HepG2 (cell line): ENCODE data around the gene NOTUM. TPM values are rescaled to one million over a fixed set of nuclear protein-coding genes. Genes with fewer than 3 reads are reported as not detected.

Experiments
- ARHGAP35 ChIP-seq: sonication (generic); formaldehyde crosslinking; IDR thresholded peaks from 2 replicates; pipeline ENCODE4 v1.9.0; 2022; ENCODE audit warnings: mild to moderate bottlenecking, inconsistent platforms, moderate library complexity, missing genetic modification reagents, borderline replicate concordance
- PATZ1 ChIP-seq: sonication (generic); formaldehyde crosslinking; IDR thresholded peaks from 2 replicates; pipeline ENCODE4 v1.4.0; 2020; ENCODE audit warnings: missing genetic modification reagents
- SNAPC4 ChIP-seq: sonication (generic); formaldehyde crosslinking; IDR thresholded peaks from 2 replicates; pipeline ENCODE4 v1.4.0; 2020; ENCODE audit warnings: mild to moderate bottlenecking, missing genetic modification reagents
- TFDP1 ChIP-seq: IDR thresholded peaks from 2 replicates; pipeline ENCODE4 v1.6.1; 2016; ENCODE audit warnings: missing compliant biosample characterization, missing genetic modification reagents, borderline replicate concordance
- ZNF318 ChIP-seq: sonication (generic); formaldehyde crosslinking; IDR thresholded peaks from 2 replicates; pipeline ENCODE4 v1.4.0; 2020; ENCODE audit warnings: mild to moderate bottlenecking, missing genetic modification reagents
- ZNF44 ChIP-seq: sonication (generic); formaldehyde crosslinking; IDR thresholded peaks from 2 replicates; pipeline ENCODE4 v1.5.1; 2020; ENCODE audit warnings: mild to moderate bottlenecking, missing genetic modification reagents
- ZNF749 ChIP-seq: sonication (generic); formaldehyde crosslinking; IDR thresholded peaks from 2 replicates; pipeline ENCODE4 v1.8.0; 2022; ENCODE audit warnings: mild to moderate bottlenecking, missing genetic modification reagents, moderate library complexity, borderline replicate concordance
- ZSCAN5A ChIP-seq: sonication (generic); formaldehyde crosslinking; IDR thresholded peaks from 2 replicates; pipeline ENCODE4 v1.8.0; 2022; ENCODE audit warnings: mild to moderate bottlenecking, missing genetic modification reagents, borderline replicate concordance
- polyA plus RNA-seq, 8 experiments: library from polyadenylated mRNA; depleted of rRNA in 3 of 8; stranded (reverse) in 7 of 8; unstranded in 1 of 8; fragments of >200 nt; fragmentation: Illumina TruSeq in 4 of 8; extraction: Trizol in 4 of 8; gene quantifications; 2 replicates each; pipeline versions ENCODE4 v1.2.1 to v1.2.3, GENCODE V29; 2011 to 2016; ENCODE audit warnings: low read depth in 4 of 8, missing spikeins in 1 of 8, mixed read lengths in 1 of 8; ENCODE audit not compliant: insufficient read depth in 1 of 8
- total RNA-seq, 5 experiments: library from RNA; depleted of rRNA; stranded (reverse); fragments of >200 nt; fragmentation: Illumina TruSeq; extraction: Trizol; gene quantifications; 2 replicates each; pipeline ENCODE4 v1.2.3, GENCODE V29; 2016; ENCODE audit warnings: low read depth in 1 of 5

The NOTUM gene
- total and polyA plus RNA-seq, 2 of the 13 experiments (the other 11 are each of a cell fraction or from before 2014, with no cell fraction given) = 150 to 160 TPM

- no peak for TF ChIP-seq SNAPC4 (CRISPR knock-in tag)
- TF ChIP-seq ZSCAN5A (CRISPR knock-in tag) = no peak
- TF ChIP-seq ZNF318 (CRISPR knock-in tag) = 0 out of 2 replicates have a peak, but pooled peaks have one; percentile 22
- TF ChIP-seq ARHGAP35 (CRISPR knock-in tag) = 0 out of 2 replicates have a peak, but pooled peaks have one; percentile 12
- peak; percentile 44 for TF ChIP-seq PATZ1 (CRISPR knock-in tag)
- peak; percentile 59; the same call in 1 of the 2 replicates for TF ChIP-seq TFDP1 (CRISPR knock-in tag)
- 0 out of 2 replicates have a peak, but pooled peaks have one; percentile 8 for TF ChIP-seq ZNF44
- 0 out of 2 replicates have a peak, but pooled peaks have one; percentile 18 for TF ChIP-seq ZNF749 (CRISPR knock-in tag)
Measured at GRCh38 chr17:81964081-81964849, 3.3 kb upstream of the NOTUM start (continued).
